Activated CD4-positive, alpha-beta T cell treated with anti-CD3 and anti-CD28 coated beads for 36 hours (primary cell): ENCODE measurements around the gene RPH3AL. TPM values are rescaled to one million over a fixed set of nuclear protein-coding genes. Genes with fewer than 3 reads are reported as not detected.

ENCODE experiments used
- ATAC-seq: fragments of 200-7000 bp; cut with Tn5 transposase; one replicate; pipeline ENCODE4 v1.10.0; 2021; ENCODE audit warnings: mild to moderate bottlenecking, moderate library complexity
- CTCF ChIA-PET: fragments of 350-600 bp; sonication (Branson Sonifier 250); formaldehyde crosslinking; loops from one replicate; lab custom pipeline; 2021; ENCODE audit warnings: antibody characterized with exemption; lab: Charles Lee
- POLR2A ChIA-PET: fragments of 350-600 bp; sonication (Branson Sonifier 250); formaldehyde crosslinking; loops from one replicate; lab custom pipeline; 2021; ENCODE audit warnings: antibody characterized with exemption, inconsistent platforms; lab: Charles Lee
- DNase-seq: peaks from one replicate; pipeline ENCODE4 v3.0.0-alpha.2; 2020
- H3K27ac Mint-ChIP-seq: one replicate; pipeline ENCODE4 v1.8.0; 2021; ENCODE audit warnings: mixed read lengths
- H3K27me3 Mint-ChIP-seq: one replicate; pipeline ENCODE4 v1.8.0; 2021; ENCODE audit warnings: mixed read lengths
- H3K36me3 Mint-ChIP-seq: one replicate; pipeline ENCODE4 v1.8.0; 2021; ENCODE audit warnings: low read depth, mixed read lengths
- H3K4me1 Mint-ChIP-seq: one replicate; pipeline ENCODE4 v1.8.0; 2021; ENCODE audit warnings: mixed read lengths
- H3K4me3 Mint-ChIP-seq: one replicate; pipeline ENCODE4 v1.8.0; 2021; ENCODE audit warnings: mild to moderate bottlenecking, moderate library complexity, mixed read lengths
- H3K9me3 Mint-ChIP-seq: one replicate; pipeline ENCODE4 v1.8.0; 2021; ENCODE audit warnings: low read depth, mixed read lengths
- intact Hi-C, 2 experiments: fragments of 100-400 bp; cut with DNase I in 1 of 2; cut with micrococcal nuclease in 1 of 2; formaldehyde crosslinking; loops; one replicate each; pipeline versions ENCODE4 v1.14.2 to v1.15.1; 2022 to 2024; cut with DNase I, micrococcal nuclease
- total RNA-seq, 2 experiments: library from RNA; stranded (reverse); gene quantifications; one replicate each; pipeline ENCODE4 v1.2.3, GENCODE V29; 2021

The RPH3AL gene
- total RNA-seq, 2 experiments from 2014 or later = 1.4 to 2.0 TPM

GRCh38 chr17:310111-311010 is 42.2 kb downstream of the RPH3AL start:
- ChIA-PET POLR2A (no interaction called here), CTCF (interaction anchor here (0.7 kb wide), 1 partner anchor 35 kb away, joined by 5 read pairs; no protein-coding TSS in a partner anchor)
- DNase-seq (no peak), ATAC-seq (no peak)
- Mint-ChIP-seq H3K4me1 (no peaks in the 10 kb centered on the region), H3K4me3 (no peak overlapping the region), H3K27me3 (no peaks in the 10 kb centered on the region), H3K9me3 (no peaks in the 10 kb centered on the region), H3K27ac (no peak overlapping the region), H3K36me3 (no peaks in the 10 kb centered on the region)
- intact Hi-C loops = no loop called here

- Mint-ChIP-seq H3K4me3 (no peak overlapping the region), H3K4me1 (no peaks in the 10 kb centered on the region), H3K36me3 (no peaks in the 10 kb centered on the region), H3K27ac (no peak overlapping the region), H3K9me3 (no peaks in the 10 kb centered on the region), H3K27me3 (no peaks in the 10 kb centered on the region)
- intact Hi-C loops = no loop called here
- CTCF ChIA-PET = interaction anchor here (1.1 to 1.5 kb wide), 2 partner anchors 20 to 157 kb away, joined by 3 read pairs; no protein-coding TSS in a partner anchor
- POLR2A ChIA-PET = no interaction called here
- ATAC-seq = peak; percentile 44
- peak; percentile 18 for DNase-seq
Measured at GRCh38 chr17:309361-309888, 43.2 kb downstream of the RPH3AL start.

- no peaks in the 10 kb centered on the region for H3K27me3 Mint-ChIP-seq
- intact Hi-C loops = no loop called here
- H3K9me3 Mint-ChIP-seq = no peaks in the 10 kb centered on the region
- no peak overlapping the region for H3K27ac Mint-ChIP-seq
- no peaks in the 10 kb centered on the region for H3K4me1 Mint-ChIP-seq
- H3K4me3 Mint-ChIP-seq = no peak overlapping the region
- CTCF ChIA-PET = interaction anchor here (0.8 to 1.5 kb wide), 4 partner anchors 18 to 244 kb away, joined by 3 read pairs; no protein-coding TSS in a partner anchor
- no peak for ATAC-seq
- POLR2A ChIA-PET = no interaction called here
- DNase-seq = no peak
- no peaks in the 10 kb centered on the region for H3K36me3 Mint-ChIP-seq
Measured at GRCh38 chr17:307741-308507, 44.7 kb downstream of the RPH3AL start.

GRCh38 chr17:307295-307691 is 45.3 kb downstream of the RPH3AL start:
- ATAC-seq = no peak
- intact Hi-C loops = no loop called here
- H3K9me3 Mint-ChIP-seq = no peaks in the 10 kb centered on the region
- no peak for DNase-seq
- no peak overlapping the region for H3K27ac Mint-ChIP-seq
- H3K36me3 Mint-ChIP-seq = no peaks in the 10 kb centered on the region
- no peaks in the 10 kb centered on the region for H3K4me1 Mint-ChIP-seq
- POLR2A ChIA-PET = no interaction called here
- H3K27me3 Mint-ChIP-seq = no peaks in the 10 kb centered on the region
- no peak overlapping the region for H3K4me3 Mint-ChIP-seq
- CTCF ChIA-PET = interaction anchor here (1.0 kb wide), 1 partner anchor 80 kb away, joined by 3 read pairs; no protein-coding TSS in a partner anchor

GRCh38 chr17:306536-307294 is 45.9 kb downstream of the RPH3AL start:
- intact Hi-C loops = no loop called here
- Mint-ChIP-seq H3K36me3 (no peaks in the 10 kb centered on the region), H3K9me3 (no peaks in the 10 kb centered on the region), H3K4me1 (no peaks in the 10 kb centered on the region), H3K27ac (no peak overlapping the region), H3K4me3 (no peak overlapping the region), H3K27me3 (no peaks in the 10 kb centered on the region)
- ChIA-PET POLR2A (no interaction called here), CTCF (interaction anchor here (0.7 kb wide), 1 partner anchor 71 kb away, joined by 3 read pairs; no protein-coding TSS in a partner anchor)
- no peak for ATAC-seq
- no peak for DNase-seq

- Mint-ChIP-seq H3K4me1 (no peaks in the 10 kb centered on the region), H3K9me3 (no peaks in the 10 kb centered on the region), H3K4me3 (no peak overlapping the region), H3K36me3 (no peaks in the 10 kb centered on the region), H3K27me3 (no peaks in the 10 kb centered on the region), H3K27ac (no peak overlapping the region)
- ATAC-seq = no peak
- POLR2A ChIA-PET = no interaction called here
- CTCF ChIA-PET = interaction anchor here (0.7 kb wide), 1 partner anchor 70 kb away, joined by 3 read pairs; no protein-coding TSS in a partner anchor
- DNase-seq = no peak
- intact Hi-C loops = no loop called here
Measured at GRCh38 chr17:306116-306515, 46.5 kb downstream of the RPH3AL start.

- ATAC-seq (no peak), DNase-seq (no peak)
- ChIA-PET POLR2A (no interaction called here), CTCF (no interaction called here)
- no peaks in the 10 kb centered on the region for H3K9me3 Mint-ChIP-seq
- no peak overlapping the region for H3K27ac Mint-ChIP-seq
- H3K4me1 Mint-ChIP-seq = no peaks in the 10 kb centered on the region
- H3K27me3 Mint-ChIP-seq = no peaks in the 10 kb centered on the region
- no peaks in the 10 kb centered on the region for H3K36me3 Mint-ChIP-seq
- H3K4me3 Mint-ChIP-seq = no peak overlapping the region
- intact Hi-C loops = no loop called here
Measured at GRCh38 chr17:305090-305976, 47.3 kb downstream of the RPH3AL start.

- no peaks in the 10 kb centered on the region for H3K36me3 Mint-ChIP-seq
- H3K9me3 Mint-ChIP-seq = no peaks in the 10 kb centered on the region
- no peaks in the 10 kb centered on the region for H3K4me1 Mint-ChIP-seq
- ChIA-PET CTCF (no interaction called here), POLR2A (no interaction called here)
- intact Hi-C loops = no loop called here
- H3K27me3 Mint-ChIP-seq = no peaks in the 10 kb centered on the region
- no peak for DNase-seq
- H3K27ac Mint-ChIP-seq = no peak overlapping the region
- H3K4me3 Mint-ChIP-seq = no peak overlapping the region
- no peak for ATAC-seq
Measured at GRCh38 chr17:304461-304860, 48.1 kb downstream of the RPH3AL start.

GRCh38 chr17:303168-303567 is 49.4 kb downstream of the RPH3AL start:
- CTCF ChIA-PET = no interaction called here

GRCh38 chr17:302300-302698 is 50.3 kb downstream of the RPH3AL start:
- H3K27ac Mint-ChIP-seq = no peak overlapping the region
- no peak overlapping the region for H3K4me3 Mint-ChIP-seq
- intact Hi-C loops = no loop called here
- ATAC-seq (no peak), DNase-seq (no peak)
- no peaks in the 10 kb centered on the region for H3K4me1 Mint-ChIP-seq
- CTCF ChIA-PET = interaction anchor here (1.1 kb wide), 1 partner anchor 17 kb away, joined by 4 read pairs; no protein-coding TSS in a partner anchor
- POLR2A ChIA-PET = no interaction called here
- H3K36me3 Mint-ChIP-seq = no peaks in the 10 kb centered on the region
- H3K9me3 Mint-ChIP-seq = no peaks in the 10 kb centered on the region
- H3K27me3 Mint-ChIP-seq = no peaks in the 10 kb centered on the region

More at GRCh38 chr17:303168-303567, 49.4 kb downstream of the RPH3AL start:
- DNase-seq (no peak), ATAC-seq (no peak)
- H3K4me3 Mint-ChIP-seq = no peak overlapping the region
- no peak overlapping the region for H3K27ac Mint-ChIP-seq
- no peaks in the 10 kb centered on the region for H3K9me3 Mint-ChIP-seq
- intact Hi-C loops = no loop called here
- H3K27me3 Mint-ChIP-seq = no peaks in the 10 kb centered on the region
- POLR2A ChIA-PET = no interaction called here
- H3K36me3 Mint-ChIP-seq = no peaks in the 10 kb centered on the region
- no peaks in the 10 kb centered on the region for H3K4me1 Mint-ChIP-seq
